Articular chondrocyte of knee joint (primary cell): ENCODE results near the gene NEK11. TPM values are rescaled to one million over a fixed set of nuclear protein-coding genes. Genes with fewer than 3 reads are reported as not detected.

Source experiments
- small RNA-seq: library from RNA; depleted of rRNA; stranded (forward); fragments of <200 nt; gene quantifications from one replicate; pipeline ENCODE3, GENCODE V24; 2012
- total RNA-seq: library from RNA; depleted of rRNA; stranded (reverse); fragments of >200 nt; gene quantifications from 2 replicates; pipeline ENCODE4 v1.2.3, GENCODE V29; 2012

NEK11 gene, protein sequence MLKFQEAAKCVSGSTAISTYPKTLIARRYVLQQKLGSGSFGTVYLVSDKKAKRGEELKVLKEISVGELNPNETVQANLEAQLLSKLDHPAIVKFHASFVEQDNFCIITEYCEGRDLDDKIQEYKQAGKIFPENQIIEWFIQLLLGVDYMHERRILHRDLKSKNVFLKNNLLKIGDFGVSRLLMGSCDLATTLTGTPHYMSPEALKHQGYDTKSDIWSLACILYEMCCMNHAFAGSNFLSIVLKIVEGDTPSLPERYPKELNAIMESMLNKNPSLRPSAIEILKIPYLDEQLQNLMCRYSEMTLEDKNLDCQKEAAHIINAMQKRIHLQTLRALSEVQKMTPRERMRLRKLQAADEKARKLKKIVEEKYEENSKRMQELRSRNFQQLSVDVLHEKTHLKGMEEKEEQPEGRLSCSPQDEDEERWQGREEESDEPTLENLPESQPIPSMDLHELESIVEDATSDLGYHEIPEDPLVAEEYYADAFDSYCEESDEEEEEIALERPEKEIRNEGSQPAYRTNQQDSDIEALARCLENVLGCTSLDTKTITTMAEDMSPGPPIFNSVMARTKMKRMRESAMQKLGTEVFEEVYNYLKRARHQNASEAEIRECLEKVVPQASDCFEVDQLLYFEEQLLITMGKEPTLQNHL
- 11.6 and 14.3 TPM in 2 replicates for total RNA-seq

DNA sequence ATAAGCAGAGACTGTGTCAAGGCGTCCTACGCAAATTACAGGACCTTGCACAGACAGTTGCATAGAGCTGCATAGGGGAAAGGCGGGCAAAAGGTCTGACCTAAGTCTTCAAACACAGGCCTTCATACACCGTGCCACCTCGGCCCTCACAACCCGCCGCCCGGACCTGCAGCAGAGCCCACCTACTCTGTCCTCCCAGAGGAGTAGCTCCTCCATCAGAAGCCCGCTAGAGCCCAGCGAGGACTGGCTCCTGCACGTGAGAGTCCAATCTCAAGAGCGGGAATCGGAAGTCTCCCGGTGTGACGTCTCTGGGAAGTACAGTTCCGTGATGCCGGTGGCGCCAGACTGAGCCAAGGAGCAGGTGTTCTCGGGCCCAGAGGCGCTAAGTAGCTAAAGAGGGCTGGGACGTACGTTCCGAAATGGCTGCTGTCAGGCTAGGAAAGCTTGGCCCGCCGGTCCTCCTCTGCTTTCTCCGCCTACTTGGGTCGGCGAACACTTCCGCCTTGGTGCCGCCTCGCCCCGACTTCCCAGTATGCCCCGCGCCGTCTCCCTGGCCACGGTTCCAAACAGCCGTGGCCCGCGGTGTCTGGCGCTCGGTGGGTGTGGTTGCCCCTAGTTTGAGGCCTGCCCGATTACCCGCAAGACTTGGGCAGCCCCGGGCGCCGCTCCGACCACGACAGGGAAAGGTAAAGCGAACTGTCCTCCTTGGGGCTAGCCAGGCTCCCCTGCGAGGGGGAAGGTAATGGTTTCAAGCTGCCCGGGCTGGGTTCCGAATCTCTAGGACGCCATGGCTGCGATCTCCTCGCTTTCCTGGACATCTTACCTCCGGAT, at the start of gene NEK11, which contains the start of gene ASTE1:
TSS of gene NEK11 (plus strand) at position 557 of the 831 bp plus-strand sequence. CDS start 2,832 bp downstream, outside the sequence.
TSS of gene ASTE1 (minus strand) at position 505 of the 831 bp plus-strand sequence. CDS start 1,519 bp downstream, outside the sequence.

DNA sequence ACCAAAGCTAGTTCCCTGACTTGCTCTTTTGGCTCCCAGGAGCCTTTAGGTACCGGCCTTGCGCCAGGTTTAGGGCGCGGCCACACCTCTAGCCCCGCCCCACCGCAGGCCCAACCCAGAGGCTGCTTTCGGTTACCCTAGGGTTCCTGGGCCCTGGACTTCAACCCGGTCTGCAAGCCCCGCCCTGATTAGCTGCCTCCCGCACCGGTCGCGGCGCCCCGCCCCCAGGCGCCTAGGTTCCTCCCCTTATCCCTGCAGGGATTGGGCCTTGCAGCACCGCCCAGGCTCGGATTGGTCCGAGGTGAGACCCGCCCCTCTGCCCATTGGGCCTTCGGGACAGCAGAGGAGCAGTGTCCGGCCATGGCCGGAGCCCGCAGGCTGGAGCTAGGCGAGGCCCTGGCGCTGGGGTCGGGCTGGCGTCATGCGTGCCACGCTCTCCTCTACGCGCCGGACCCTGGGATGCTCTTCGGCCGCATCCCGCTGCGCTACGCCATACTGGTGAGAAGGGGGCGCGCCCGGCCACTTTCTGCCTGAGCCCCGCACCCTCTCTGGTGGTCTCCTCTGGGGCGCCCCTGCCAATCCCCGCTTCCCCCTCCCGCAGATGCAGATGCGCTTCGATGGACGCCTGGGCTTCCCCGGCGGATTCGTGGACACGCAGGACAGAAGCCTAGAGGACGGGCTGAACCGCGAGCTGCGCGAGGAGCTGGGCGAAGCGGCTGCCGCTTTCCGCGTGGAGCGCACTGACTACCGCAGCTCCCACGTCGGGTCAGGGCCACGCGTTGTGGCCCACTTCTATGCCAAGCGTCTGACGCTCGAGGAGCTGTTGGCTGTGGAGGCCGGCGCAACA, 355.0 kb downstream of the NEK11 start, which contains the start of gene NUDT16:
TSS of gene NUDT16 (plus strand) at position 330 of the 847 bp plus-strand sequence. CDS start at position 361, 31 bp downstream.

Small RNA genes lying within 50 kb of the gene (small RNA-seq; reads per million reads assigned to genes)
- not detected for gene RNU6-726P

Other genes with a start within 250 kb of the NEK11 start
- 64.0 and 70.9 TPM in 2 replicates for gene ATP2C1, start 132.8 kb upstream of the NEK11 start, total RNA-seq
- 8.9 TPM in 2 replicates for gene ASTE1, start 52 bp upstream of the NEK11 start, total RNA-seq